Heart left ventricle (tissue), 16 donors: ENCODE data around the gene PLPPR1. TPM values are rescaled to one million over a fixed set of nuclear protein-coding genes. Genes with fewer than 3 reads are reported as not detected.

Experiments used
- ATAC-seq, 4 donors: fragments of 200-7000 bp; cut with Tn5 transposase; one replicate each; pipeline ENCODE4 v1.9.1; 2020 to 2022; ENCODE audit warnings: moderate library complexity in 4 of 4, mild to moderate bottlenecking in 3 of 4, moderate number of reproducible peaks in 1 of 4
- DNase-seq, 5 donors: peaks; one replicate each; pipeline ENCODE4 v3.0.0-alpha.2; 2020
- H3K27ac ChIP-seq, 12 donors: fragments of 200-600 bp; sonication (generic) in 4 of 12; one replicate each; pipeline versions ENCODE4 v1.5.0 to v1.8.0; 2016 to 2022; ENCODE audit warnings: mild to moderate bottlenecking in 2 of 12
- H3K27me3 ChIP-seq, 9 donors: fragments of 200-600 bp; sonication (generic) in 2 of 9; one replicate each; pipeline versions ENCODE4 v1.5.1 to v1.8.0; 2016 to 2022; ENCODE audit warnings: mild to moderate bottlenecking in 3 of 9
- H3K36me3 ChIP-seq, 9 donors: fragments of 200-600 bp; sonication (generic) in 2 of 9; one replicate each; pipeline versions ENCODE4 v1.5.0 to v1.8.0; 2018 to 2022; ENCODE audit warnings: mild to moderate bottlenecking in 2 of 9
- H3K4me1 ChIP-seq, 12 donors: fragments of 200-600 bp; sonication (generic) in 4 of 12; one replicate each; pipeline versions ENCODE4 v1.5.0 to v1.8.0; 2016 to 2022; ENCODE audit warnings: mild to moderate bottlenecking in 3 of 12
- H3K4me3 ChIP-seq, 12 donors: fragments of 200-600 bp; sonication (generic) in 4 of 12; one replicate each; pipeline versions ENCODE4 v1.5.0 to v1.8.0; 2017 to 2022; ENCODE audit warnings: mild to moderate bottlenecking in 9 of 12, moderate library complexity in 4 of 12
- H3K9me3 ChIP-seq, 12 donors: fragments of 200-600 bp; sonication (generic) in 4 of 12; one replicate each; pipeline versions ENCODE4 v1.5.0 to v1.8.0; 2016 to 2022; ENCODE audit warnings: mild to moderate bottlenecking in 1 of 12
- CTCF ChIP-seq, 12 donors: fragments of 200-600 bp; sonication (generic) in 4 of 12; IDR thresholded peaks; one replicate each; pipeline versions ENCODE4 v1.5.0 to v1.8.0; 2018 to 2022; ENCODE audit warnings: antibody characterized with exemption in 12 of 12, mild to moderate bottlenecking in 5 of 12
- POLR2A ChIP-seq, 2 donors: fragments of 450-650 bp; IDR thresholded peaks; one replicate each; pipeline ENCODE4 v1.6.1; 2017; ENCODE audit warnings: antibody characterized with exemption in 2 of 2, mild to moderate bottlenecking in 2 of 2, moderate library complexity in 2 of 2
- WGBS, 4 donors: extraction: QIAGEN DNeasy Blood & Tissue Kit in 2 of 4; methylation state at CpG; one replicate each; pipeline versions ENCODE4 v1.1.5 to v1.1.7; 2013 to 2018; 5-methylcytosine and 5-hydroxymethylcytosine counted together
- intact Hi-C, 10 donors: fragments of 100-400 bp; cut with DNase I; formaldehyde crosslinking; loops; one replicate each; pipeline versions ENCODE4 v1.11.1 to v1.14.2; 2022
- polyA plus RNA-seq, 2 donors: library from polyadenylated mRNA; stranded (reverse); fragments of 200-250 nt; gene quantifications; one replicate each; pipeline ENCODE4 v1.2.3, GENCODE V29; 2013
- total RNA-seq, 9 donors: library from RNA; depleted of rRNA in 2 of 9; stranded (reverse); fragments of >200 nt in 2 of 9; fragmentation: NEBNext Ultra II Directional in 3 of 9; extraction: Animal tissue kit (Norgen Biotek cat#: 25700) in 3 of 9; gene quantifications; one replicate each; pipeline versions ENCODE4 v1.1.0 to v1.2.4, GENCODE V29; 2016 to 2023
- donor health status: ischemic (EF 13 %, LVEDD 7.1; RV severe dilation, severe dysfunction).
- donor health status: healthy with polysubstance abuse.
- donor health status: DM: no; HTN: yes; CAD: no.
- donor health status: DM: no; HTN: no; CAD: no.
- donor health status: ischemic (EF 25% LVEDD 6.9; RV normal size, moderate dysfunction).
- donor health status: ischemic (EF 25% LVEDD 5.7; RV mildly dilated, moderate dysfunction).
- donor health status: healthy.
- donor health status: DM: yes; HTN: yes; CAD: no.
- donor health status: ischemic (EF 35%, LVEDD 5.7; RV mildly dilated, moderate dysfunction).
- donor health status: nonischemic (EF 11% LVEDD 7.7; RV severe dilation, severe dysfunction).
- donor health status: DM: yes; HTN: yes; CAD: no.
- donor health status: PGD.
- donor health status: ischemic (EF 29% LVEDD 5.4; RV normal size, mild dysfunction).
- donor health status: nonischemic (EF 23%, LVEDD 6.1; RV moderate dilation, normal function).

PLPPR1 gene
- total and polyA plus RNA-seq, 11 donors, result 0.33 TPM; not detected in 10

DNA sequence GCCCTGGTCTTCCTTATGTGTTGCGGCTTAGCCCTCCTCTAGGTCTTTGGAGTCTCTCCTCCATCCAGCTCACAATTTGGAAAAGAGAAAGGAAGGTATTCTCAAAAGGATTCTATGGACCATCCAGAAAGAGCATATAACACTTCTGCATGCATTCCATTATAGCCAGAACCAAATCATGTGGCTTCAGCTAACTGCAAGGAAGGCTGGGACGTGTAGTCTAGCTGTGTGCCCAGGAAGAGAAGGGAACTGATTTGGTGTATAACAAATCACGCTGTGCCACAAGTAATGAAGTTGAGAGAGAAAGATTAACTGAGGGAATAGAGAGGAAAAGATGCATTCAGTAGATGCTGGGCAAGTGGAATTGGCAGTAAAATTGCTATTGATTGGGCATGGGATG lies 43.7 kb downstream of the PLPPR1 start:
- no peak overlapping the region for H3K4me3 ChIP-seq
- DNase-seq (no peak), ATAC-seq (no peak)
- H3K9me3 ChIP-seq, result no peaks in the 10 kb centered on the region
- H3K4me1 ChIP-seq, result no peaks in the 10 kb centered on the region
- H3K27me3 ChIP-seq, result peaks cover 0 to 3% (median 0%) of the 10 kb centered on the region in 9 donors
- intact Hi-C loops, result no loop called here
- WGBS, 4 donors, result 82 to 86% (median 83%) methylated on average over 3 of the region's 3 CpGs
- TF ChIP-seq POLR2A (IDR thresholded peaks at IDR 0.05) (no peak), CTCF (IDR thresholded peaks at IDR 0.05) (no peak)
- no peak overlapping the region for H3K27ac ChIP-seq
- no peaks in the 10 kb centered on the region for H3K36me3 ChIP-seq

- no peak overlapping the region for H3K4me3 ChIP-seq
- TF ChIP-seq CTCF (IDR thresholded peaks at IDR 0.05) (no peak), POLR2A (IDR thresholded peaks at IDR 0.05) (no peak)
- peaks cover 0 to 3% (median 0%) of the 10 kb centered on the region in 9 donors for H3K27me3 ChIP-seq
Measured at GRCh38 chr9:101073122-101073521, 44.6 kb downstream of the PLPPR1 start.

GRCh38 chr9:101081641-101082040 lies 53.1 kb downstream of the PLPPR1 start:
- no peaks in the 10 kb centered on the region for H3K4me1 ChIP-seq
- WGBS, 4 donors, result 48 to 60% (median 50%) methylated on average over 3 of the region's 3 CpGs
- DNase-seq (no peak), ATAC-seq (no peak)
- intact Hi-C loops, result no loop called here
- no peaks in the 10 kb centered on the region for H3K36me3 ChIP-seq
- TF ChIP-seq CTCF (IDR thresholded peaks at IDR 0.05) (no peak), POLR2A (IDR thresholded peaks at IDR 0.05) (no peak)
- no peak overlapping the region for H3K4me3 ChIP-seq
- no peaks in the 10 kb centered on the region for H3K27me3 ChIP-seq
- H3K27ac ChIP-seq, result no peak overlapping the region
- peaks cover 0 to 4% (median 0%) of the 10 kb centered on the region in 12 donors for H3K9me3 ChIP-seq

More at GRCh38 chr9:101073122-101073521, 44.6 kb downstream of the PLPPR1 start:
- H3K27ac ChIP-seq, result no peak overlapping the region
- intact Hi-C loops, result no loop called here
- 33 to 52% (median 39%) methylated on average over 2 of the region's 2 CpGs for WGBS, 4 donors
- ATAC-seq (no peak), DNase-seq (no peak)
- no peaks in the 10 kb centered on the region for H3K4me1 ChIP-seq
- H3K9me3 ChIP-seq, result no peaks in the 10 kb centered on the region
- no peaks in the 10 kb centered on the region for H3K36me3 ChIP-seq

DNA sequence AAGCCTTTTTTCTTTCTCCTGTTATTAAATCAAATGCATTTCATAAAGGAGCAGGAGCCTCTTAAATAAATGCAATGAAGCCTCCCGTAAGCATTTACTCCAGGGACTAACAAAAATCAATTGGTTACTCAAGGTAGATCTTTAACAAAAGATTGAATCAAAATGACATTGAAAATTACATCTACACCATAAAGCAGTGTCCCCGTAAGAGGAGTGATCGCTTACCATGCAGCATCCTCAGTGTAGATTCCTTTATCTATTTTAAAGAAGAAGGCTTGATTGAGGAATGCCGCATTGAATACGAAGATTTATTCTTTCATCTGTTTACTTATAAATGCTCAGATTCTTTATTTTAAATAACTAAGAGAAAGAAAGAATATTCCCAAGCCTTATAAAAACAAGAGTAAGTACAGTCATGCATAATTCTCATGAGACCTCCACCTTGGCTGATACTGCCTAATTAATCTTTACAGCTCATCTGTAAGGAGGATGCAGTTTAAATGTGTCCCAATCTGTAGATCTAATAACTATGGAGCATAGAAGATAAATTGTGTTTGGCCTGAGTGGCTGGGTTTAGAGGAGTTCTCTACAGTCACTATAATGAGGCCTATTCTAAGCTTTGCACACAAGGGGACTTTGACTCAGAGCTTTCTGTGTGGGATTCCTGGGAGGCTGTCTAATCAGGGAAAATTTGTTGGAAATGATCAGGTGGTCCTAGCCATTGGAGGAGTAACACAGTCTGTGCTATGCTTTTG lies 55.1 kb downstream of the PLPPR1 start:
- intact Hi-C loops, result no loop called here
- WGBS, 4 donors, result 88 to 95% (median 91%) methylated on average over 5 of the region's 5 CpGs
- peaks cover 0 to 4% (median 0%) of the 10 kb centered on the region in 12 donors for H3K9me3 ChIP-seq
- DNase-seq, result no peak
- ATAC-seq, result no peak
- H3K4me1 ChIP-seq, result no peaks in the 10 kb centered on the region
- no peaks in the 10 kb centered on the region for H3K27me3 ChIP-seq
- TF ChIP-seq POLR2A (IDR thresholded peaks at IDR 0.05) (no peak), CTCF (IDR thresholded peaks at IDR 0.05) (no peak)
- no peak overlapping the region for H3K27ac ChIP-seq
- no peaks in the 10 kb centered on the region for H3K36me3 ChIP-seq
- H3K4me3 ChIP-seq, result no peak overlapping the region
